ENCODE data around the gene SCAF1. TPM values are rescaled to one million over a fixed set of nuclear protein-coding genes. Genes with fewer than 3 reads are reported as not detected.

Gene SCAF1
- total and polyA plus RNA-seq, 3 donors from 2014 or later, result 51.4 to 78.1 (median 70.8) TPM

DNA sequence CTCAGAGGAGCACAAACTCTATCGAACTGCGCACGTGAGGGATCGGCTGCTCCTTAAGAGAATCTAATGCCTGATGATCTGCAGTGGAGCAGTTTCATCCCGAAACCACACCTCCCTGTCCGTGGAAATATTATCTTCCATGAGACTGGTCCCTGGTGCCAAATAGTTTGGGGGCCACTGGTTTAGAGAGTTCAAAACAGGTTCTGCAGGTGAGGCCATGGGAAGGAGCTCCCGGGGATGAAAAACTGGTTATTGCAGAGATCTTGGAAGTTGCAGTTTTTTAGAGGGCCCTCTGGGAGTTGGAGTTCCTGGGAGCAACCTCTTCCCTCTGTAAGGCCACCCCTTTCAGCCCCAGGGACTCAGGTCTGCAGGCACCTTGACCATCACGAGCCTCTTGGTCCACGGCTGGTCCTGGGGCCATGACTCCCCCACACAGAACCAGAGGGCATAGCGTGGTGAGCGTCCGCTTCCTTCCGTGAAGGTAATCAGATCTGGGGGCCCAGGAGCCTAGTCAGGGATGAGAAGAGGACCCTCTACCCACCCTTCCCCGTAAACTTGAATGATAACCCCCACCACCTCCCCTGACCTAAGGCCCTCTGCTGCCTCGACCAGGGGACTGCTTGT lies 18.4 kb downstream of the SCAF1 start:
- no peak overlapping the region for H3K4me3 ChIP-seq
- H3K4me1 ChIP-seq, result peaks cover 4% of the 10 kb centered on the region
- H3K27ac ChIP-seq, result no peak overlapping the region
- no peaks in the 10 kb centered on the region for H3K9me3 ChIP-seq
- H3K27me3 ChIP-seq, result no peaks in the 10 kb centered on the region
- H3K36me3 ChIP-seq (ENCODE audit: low read depth, missing control alignments), result no peaks in the 10 kb centered on the region
- 85 to 90% methylated on average over 2 to 15 of the region's 15 CpGs for WGBS, 2 donors
- TF ChIP-seq, protein P1, sequence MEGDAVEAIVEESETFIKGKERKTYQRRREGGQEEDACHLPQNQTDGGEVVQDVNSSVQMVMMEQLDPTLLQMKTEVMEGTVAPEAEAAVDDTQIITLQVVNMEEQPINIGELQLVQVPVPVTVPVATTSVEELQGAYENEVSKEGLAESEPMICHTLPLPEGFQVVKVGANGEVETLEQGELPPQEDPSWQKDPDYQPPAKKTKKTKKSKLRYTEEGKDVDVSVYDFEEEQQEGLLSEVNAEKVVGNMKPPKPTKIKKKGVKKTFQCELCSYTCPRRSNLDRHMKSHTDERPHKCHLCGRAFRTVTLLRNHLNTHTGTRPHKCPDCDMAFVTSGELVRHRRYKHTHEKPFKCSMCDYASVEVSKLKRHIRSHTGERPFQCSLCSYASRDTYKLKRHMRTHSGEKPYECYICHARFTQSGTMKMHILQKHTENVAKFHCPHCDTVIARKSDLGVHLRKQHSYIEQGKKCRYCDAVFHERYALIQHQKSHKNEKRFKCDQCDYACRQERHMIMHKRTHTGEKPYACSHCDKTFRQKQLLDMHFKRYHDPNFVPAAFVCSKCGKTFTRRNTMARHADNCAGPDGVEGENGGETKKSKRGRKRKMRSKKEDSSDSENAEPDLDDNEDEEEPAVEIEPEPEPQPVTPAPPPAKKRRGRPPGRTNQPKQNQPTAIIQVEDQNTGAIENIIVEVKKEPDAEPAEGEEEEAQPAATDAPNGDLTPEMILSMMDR (IDR thresholded peaks at IDR 0.05), result no peak
- TF ChIP-seq POLR2A (IDR thresholded peaks at IDR 0.05), result no peak
- no peak for DNase-seq
- intact Hi-C loops (cut with DNase I; ENCODE audit: low total_unique reads), result no loop called here

DNA sequence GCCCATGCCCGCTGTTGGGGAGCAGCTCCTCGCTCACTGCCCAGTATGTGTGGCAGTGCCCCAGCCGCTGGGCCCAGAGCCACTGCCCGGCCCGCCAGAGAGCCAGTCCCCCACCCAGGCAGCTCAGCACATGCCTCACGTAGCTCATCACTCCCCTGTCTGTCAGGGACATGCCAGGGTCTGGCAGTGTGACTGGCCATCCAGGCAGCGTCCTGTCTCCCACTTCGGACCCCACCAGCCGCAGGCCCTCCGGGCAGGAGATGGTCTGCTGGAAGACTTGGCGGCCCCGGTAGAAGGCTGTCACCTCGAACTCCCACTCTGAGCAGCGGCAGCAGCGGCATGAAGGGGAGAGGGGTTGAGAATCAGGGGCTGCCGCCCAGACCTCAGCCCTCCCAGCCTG lies 20.0 kb downstream of the SCAF1 start:
- Histone ChIP-seq H3K36me3 (ENCODE audit: low read depth, missing control alignments) (no peaks in the 10 kb centered on the region), H3K27me3 (no peaks in the 10 kb centered on the region), H3K9me3 (no peaks in the 10 kb centered on the region), H3K4me3 (no peak overlapping the region), H3K27ac (no peak overlapping the region), H3K4me1 (peaks cover 10% of the 10 kb centered on the region)
- 92% methylated on average over 12 of the region's 16 CpGs; no CpG with 5 or more reads in 1 of the 2 donors for WGBS, 2 donors
- TF ChIP-seq POLR2A (IDR thresholded peaks at IDR 0.05), result no peak
- TF ChIP-seq, protein P1 (IDR thresholded peaks at IDR 0.05), result no peak
- intact Hi-C loops (cut with DNase I; ENCODE audit: low total_unique reads), result no loop called here
- no peak for DNase-seq

DNA sequence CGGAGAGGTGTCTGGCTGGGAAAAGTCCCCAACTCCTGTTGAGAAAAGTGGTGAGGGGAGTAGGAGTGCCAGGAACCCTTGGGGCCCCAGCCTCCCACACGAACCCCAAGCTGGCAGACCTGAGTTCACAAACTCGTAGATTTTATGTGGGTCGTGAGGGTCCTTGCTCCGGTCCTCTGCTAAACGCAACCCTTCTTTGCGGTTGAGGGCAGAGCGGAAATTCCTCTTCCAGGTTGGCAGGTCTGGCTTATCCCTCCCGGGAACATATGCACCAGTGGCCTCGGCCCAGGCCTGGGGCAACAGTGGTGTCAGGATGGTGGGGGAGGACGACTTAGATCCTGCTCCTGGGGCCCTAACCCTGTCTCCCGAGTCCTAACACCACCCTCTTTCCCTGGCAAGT lies 21.2 kb downstream of the SCAF1 start:
- intact Hi-C loops (cut with DNase I; ENCODE audit: low total_unique reads), result no loop called here
- DNase-seq, result no peak
- no peak for TF ChIP-seq POLR2A (IDR thresholded peaks at IDR 0.05)
- TF ChIP-seq, protein P1 (IDR thresholded peaks at IDR 0.05), result no peak
- no peaks in the 10 kb centered on the region for H3K27me3 ChIP-seq
- no peak overlapping the region for H3K4me3 ChIP-seq
- H3K9me3 ChIP-seq, result no peaks in the 10 kb centered on the region
- 78 to 90% methylated on average over 6 to 12 of the region's 12 CpGs for WGBS, 2 donors
- no peak overlapping the region for H3K27ac ChIP-seq
- H3K4me1 ChIP-seq, result peaks cover 10% of the 10 kb centered on the region
- H3K36me3 ChIP-seq (ENCODE audit: low read depth, missing control alignments), result no peaks in the 10 kb centered on the region

DNA sequence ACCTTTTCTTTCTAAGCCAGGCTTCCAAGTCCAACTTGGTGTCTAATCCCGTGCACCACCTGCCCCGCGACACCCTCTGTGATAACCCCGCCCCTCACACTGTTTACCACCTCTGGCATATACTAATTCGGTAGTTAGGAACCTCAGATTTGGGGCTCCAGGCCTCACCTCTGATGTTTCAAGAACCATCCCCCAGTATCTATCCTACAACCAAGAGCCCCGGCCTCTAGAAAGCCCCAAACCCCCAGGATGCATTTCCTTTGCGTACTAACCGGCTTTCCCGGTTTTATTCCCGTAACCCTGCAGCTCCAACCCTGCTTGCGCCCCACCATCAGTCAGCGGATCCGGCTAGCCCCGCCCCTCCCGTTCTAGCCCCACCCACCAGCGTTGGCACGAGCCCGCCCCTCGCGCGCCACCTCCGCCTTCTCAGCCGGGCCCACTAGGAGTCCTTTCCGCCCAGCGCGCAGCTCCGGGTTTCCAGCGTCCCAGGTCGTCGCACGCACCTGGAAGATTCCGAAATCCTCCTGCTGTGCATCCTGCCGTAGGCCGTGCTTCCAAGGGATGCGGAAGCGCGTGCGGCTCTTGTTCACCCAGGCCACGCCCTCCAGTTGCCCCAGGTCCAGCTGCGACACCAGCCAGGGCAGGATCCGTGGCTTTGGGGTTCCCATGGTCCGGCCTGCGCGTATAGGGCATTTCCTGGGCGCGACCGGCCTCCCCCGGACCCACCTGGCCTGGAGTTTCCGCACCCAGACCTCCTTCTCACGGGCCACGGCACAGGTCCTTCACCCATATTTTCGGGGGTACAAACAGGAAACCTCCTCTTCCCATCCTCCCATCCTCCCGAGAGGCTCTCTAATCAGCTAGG lies 22.4 kb downstream of the SCAF1 start:
- H3K27me3 ChIP-seq, result no peaks in the 10 kb centered on the region
- peak overlapping the region; percentile 61 to 78 for H3K4me3 ChIP-seq
- TF ChIP-seq, protein P1 (IDR thresholded peaks at IDR 0.05), result peak; percentile 18 to 42 (median 25)
- no peak for TF ChIP-seq POLR2A (IDR thresholded peaks at IDR 0.05)
- peak; percentile 93 for DNase-seq
- H3K9me3 ChIP-seq, result no peaks in the 10 kb centered on the region
- intact Hi-C loops (cut with DNase I; ENCODE audit: low total_unique reads), result no loop called here
- H3K4me1 ChIP-seq, result peaks cover 10% of the 10 kb centered on the region
- H3K27ac ChIP-seq, result peak overlapping the region; percentile 83 to 85
- whole genome bisulfite sequencing, 2 donors, result 1% methylated on average over 48 to 49 of the region's 53 CpGs
- no peaks in the 10 kb centered on the region for H3K36me3 ChIP-seq (ENCODE audit: low read depth, missing control alignments)
